Colonic mucosa (tissue), 4 donors: ENCODE results near the gene CSF1R. TPM values are rescaled to one million over a fixed set of nuclear protein-coding genes. Genes with fewer than 3 reads are reported as not detected.

ENCODE experiments used
- DNase-seq: peaks from one replicate; pipeline ENCODE4 v3.0.0-alpha.2; 2020
- H3K27ac ChIP-seq: fragments of 200-600 bp; one replicate; pipeline ENCODE4 v1.8.0; 2021
- H3K27me3 ChIP-seq: fragments of 200-600 bp; one replicate; pipeline ENCODE4 v1.8.0; 2021
- H3K36me3 ChIP-seq: fragments of 200-600 bp; one replicate; pipeline ENCODE4 v1.8.0; 2021
- H3K4me1 ChIP-seq: fragments of 200-600 bp; one replicate; pipeline ENCODE4 v1.8.0; 2021; ENCODE audit warnings: mild to moderate bottlenecking
- H3K4me3 ChIP-seq: fragments of 200-600 bp; one replicate; pipeline ENCODE4 v1.8.0; 2021
- H3K9ac ChIP-seq, 2 donors: one replicate each; pipeline ENCODE4 v1.7.0; 2013; ENCODE audit warnings: control low read depth in 2 of 2, low read depth in 2 of 2, low read length in 2 of 2
- H3K9me3 ChIP-seq: fragments of 200-600 bp; one replicate; pipeline ENCODE4 v1.8.0; 2021
- intact Hi-C: fragments of 100-400 bp; cut with DNase I; formaldehyde crosslinking; loops from one replicate; pipeline ENCODE4 v1.14.1; 2022
- total RNA-seq, 2 donors: library from RNA; stranded (reverse); fragmentation: NEBNext Ultra II Directional in 1 of 2; extraction: Animal tissue kit (Norgen Biotek cat#: 25700) in 1 of 2; gene quantifications; one replicate each; pipeline ENCODE4 v1.2.1, GENCODE V29; 2021
- TF ChIP-seq, protein P1 (sequence below): fragments of 200-600 bp; IDR thresholded peaks from one replicate; pipeline ENCODE4 v1.8.0; 2022; ENCODE audit warnings: antibody characterized with exemption, mild to moderate bottlenecking
- donor health status: healthy.
- donor health status: DM: no; HTN: no; CAD: no.
- donor health status: DM: no; HTN: no; CAD: no.

Gene CSF1R
- total RNA-seq, 2 donors from 2014 or later = 7.2 to 26.1 TPM

DNA sequence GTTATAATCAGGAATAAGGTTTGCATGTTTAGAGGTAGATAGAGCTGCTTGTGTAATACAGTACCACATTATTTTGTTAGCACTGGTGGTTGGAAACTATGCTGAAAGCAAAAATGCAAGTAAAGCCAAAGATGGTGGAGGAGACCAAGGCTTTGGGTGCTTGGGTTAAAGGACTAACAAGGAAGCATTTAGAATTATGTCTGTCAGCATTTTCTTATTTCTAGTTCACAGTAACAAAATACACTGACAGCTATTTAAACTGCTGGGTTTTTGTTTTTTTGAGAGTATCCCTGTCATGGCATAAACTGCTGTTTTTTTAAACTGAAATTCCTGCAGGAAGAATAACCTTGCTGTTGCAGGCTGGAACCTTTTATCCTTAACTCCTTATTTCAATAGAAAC is 79.3 kb downstream of the CSF1R start:
- no peaks in the 10 kb centered on the region for H3K27me3 ChIP-seq
- TF ChIP-seq, protein P1, sequence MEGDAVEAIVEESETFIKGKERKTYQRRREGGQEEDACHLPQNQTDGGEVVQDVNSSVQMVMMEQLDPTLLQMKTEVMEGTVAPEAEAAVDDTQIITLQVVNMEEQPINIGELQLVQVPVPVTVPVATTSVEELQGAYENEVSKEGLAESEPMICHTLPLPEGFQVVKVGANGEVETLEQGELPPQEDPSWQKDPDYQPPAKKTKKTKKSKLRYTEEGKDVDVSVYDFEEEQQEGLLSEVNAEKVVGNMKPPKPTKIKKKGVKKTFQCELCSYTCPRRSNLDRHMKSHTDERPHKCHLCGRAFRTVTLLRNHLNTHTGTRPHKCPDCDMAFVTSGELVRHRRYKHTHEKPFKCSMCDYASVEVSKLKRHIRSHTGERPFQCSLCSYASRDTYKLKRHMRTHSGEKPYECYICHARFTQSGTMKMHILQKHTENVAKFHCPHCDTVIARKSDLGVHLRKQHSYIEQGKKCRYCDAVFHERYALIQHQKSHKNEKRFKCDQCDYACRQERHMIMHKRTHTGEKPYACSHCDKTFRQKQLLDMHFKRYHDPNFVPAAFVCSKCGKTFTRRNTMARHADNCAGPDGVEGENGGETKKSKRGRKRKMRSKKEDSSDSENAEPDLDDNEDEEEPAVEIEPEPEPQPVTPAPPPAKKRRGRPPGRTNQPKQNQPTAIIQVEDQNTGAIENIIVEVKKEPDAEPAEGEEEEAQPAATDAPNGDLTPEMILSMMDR = no peak
- H3K9ac ChIP-seq = no peak overlapping the region
- no peaks in the 10 kb centered on the region for H3K36me3 ChIP-seq
- peaks cover 8% of the 10 kb centered on the region for H3K4me1 ChIP-seq
- H3K9me3 ChIP-seq = no peaks in the 10 kb centered on the region
- intact Hi-C loops = no loop called here
- DNase-seq = no peak
- H3K27ac ChIP-seq = no peak overlapping the region
- H3K4me3 ChIP-seq = no peak overlapping the region

DNA sequence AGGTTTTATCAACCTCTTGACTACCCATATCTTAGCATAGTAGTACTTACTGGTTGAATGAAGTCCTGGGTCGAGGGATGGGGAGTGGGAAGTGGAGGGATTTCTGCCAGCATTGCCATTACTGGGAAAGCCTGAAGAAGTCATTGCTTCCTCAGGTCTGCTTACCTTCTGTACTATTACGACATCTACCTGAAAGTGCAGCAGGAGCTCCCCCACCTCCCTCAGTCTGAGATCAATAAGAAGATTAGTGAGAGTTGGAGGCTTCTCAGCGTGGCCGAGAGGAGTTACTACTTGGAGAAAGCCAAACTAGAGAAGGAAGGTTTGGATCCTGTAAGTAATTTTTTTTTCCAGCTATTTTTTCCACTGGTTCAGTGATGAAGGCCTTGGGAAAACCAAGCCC is 80.0 kb downstream of the CSF1R start:
- Histone ChIP-seq H3K9me3 (no peaks in the 10 kb centered on the region), H3K4me1 (peaks cover 8% of the 10 kb centered on the region), H3K9ac (no peak overlapping the region), H3K36me3 (no peaks in the 10 kb centered on the region), H3K27me3 (no peaks in the 10 kb centered on the region), H3K4me3 (no peak overlapping the region), H3K27ac (no peak overlapping the region)
- DNase-seq = no peak
- TF ChIP-seq, protein P1 = no peak
- intact Hi-C loops = no loop called here

Other genes with a start within 250 kb of the CSF1R start
- 1 to 10 TPM; 1.5 to 2.7 TPM for gene PDE6A, start 141.8 kb downstream of the CSF1R start, total RNA-seq
- gene SLC26A2, start 125.8 kb downstream of the CSF1R start, total RNA-seq = 100 to 1,000 TPM; 339 to 770 TPM
- gene TIGD6, start 85.9 kb downstream of the CSF1R start, total RNA-seq = 1 to 10 TPM; 3.9 to 4.6 TPM
- gene HMGXB3, start 85.8 kb downstream of the CSF1R start, total RNA-seq = 10 to 100 TPM; 21.8 to 40.2 TPM
- 10 to 100 TPM in 1 of 2 donors, 1 to 10 TPM in 1; 8.6 to 18.1 TPM for gene PDGFRB, start 69.3 kb upstream of the CSF1R start, total RNA-seq
- gene CDX1, start 80.2 kb upstream of the CSF1R start, total RNA-seq = 100 to 1,000 TPM; 299 to 498 TPM
- 10 to 100 TPM in 1 of 2 donors, 1 to 10 TPM in 1; 5.0 to 24.9 TPM for gene SLC6A7, start 103.5 kb upstream of the CSF1R start, total RNA-seq
- gene CAMK2A, start 203.2 kb upstream of the CSF1R start, total RNA-seq = under 1 TPM; 0.05 to 0.61 TPM
- under 1 TPM; 0.17 to 0.69 TPM for gene ARSI, start 216.4 kb upstream of the CSF1R start, total RNA-seq